NCI-H128 (cell line): Measurements from ENCODE around the gene TBC1D5.
"Not testable (repeated sequence)": the region's sequence is repeated elsewhere in the genome, so short reads cannot be mapped to it uniquely, and the experiment has no call there.

ENCODE experiments used
- DNase-seq: peaks from one replicate; lab custom pipeline; 2025; ENCODE audit not compliant: unreplicated experiment; lab: John Stamatoyannopoulos, UW

TBC1D5 gene

GRCh38 chr3:17422636-17423035 is 319.8 kb downstream of the TBC1D5 start:
- no peak for DNase-seq

DNA sequence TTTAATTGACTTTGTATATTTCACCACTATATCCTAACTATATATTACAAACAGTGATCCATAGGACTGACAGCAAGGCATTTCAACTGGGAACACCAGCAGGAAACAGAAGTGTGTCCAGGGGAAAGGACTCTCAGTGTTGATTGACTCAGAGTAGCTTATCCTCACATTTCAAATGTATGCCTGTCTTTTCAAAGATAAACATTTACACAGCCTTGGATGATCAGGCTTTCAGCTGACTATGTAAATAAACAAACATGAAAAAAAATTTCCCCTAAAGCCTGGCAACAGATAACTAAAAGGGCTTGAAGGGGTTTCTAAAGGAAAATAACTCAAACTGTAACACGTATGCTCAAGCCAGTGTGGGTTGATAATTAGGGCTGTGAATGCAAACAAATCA is 321.8 kb downstream of the TBC1D5 start:
- no peak for DNase-seq

DNA sequence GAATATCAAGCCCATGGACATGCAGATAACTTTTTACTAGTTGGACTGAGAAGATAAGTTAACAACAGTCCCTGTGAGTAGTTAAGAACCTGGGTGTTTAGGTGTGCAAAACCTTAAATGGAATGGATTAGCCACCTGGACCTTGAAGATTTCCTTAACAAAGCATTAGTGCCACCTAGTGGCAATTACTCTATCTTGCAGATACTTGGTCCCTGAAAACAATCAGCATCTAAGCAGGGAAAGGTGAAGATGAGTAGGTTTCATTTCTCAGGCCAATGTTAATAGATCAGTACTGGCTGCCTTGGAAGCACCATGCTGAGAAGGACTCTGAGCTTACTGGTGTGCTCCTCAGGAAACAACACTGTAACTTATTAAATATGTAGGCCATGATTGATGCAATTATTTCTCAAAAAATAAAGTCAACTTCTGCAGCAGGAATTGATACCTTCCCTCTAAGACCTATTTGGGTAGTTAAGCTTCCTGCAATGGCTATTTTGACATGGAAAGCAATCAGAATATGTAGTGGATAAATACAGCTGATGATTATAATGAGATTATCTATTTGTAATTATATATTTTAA is 329.4 kb downstream of the TBC1D5 start:
- no peak for DNase-seq

GRCh38 chr3:17411157-17411877 is 331.1 kb downstream of the TBC1D5 start:
- DNase-seq, result no peak

DNA sequence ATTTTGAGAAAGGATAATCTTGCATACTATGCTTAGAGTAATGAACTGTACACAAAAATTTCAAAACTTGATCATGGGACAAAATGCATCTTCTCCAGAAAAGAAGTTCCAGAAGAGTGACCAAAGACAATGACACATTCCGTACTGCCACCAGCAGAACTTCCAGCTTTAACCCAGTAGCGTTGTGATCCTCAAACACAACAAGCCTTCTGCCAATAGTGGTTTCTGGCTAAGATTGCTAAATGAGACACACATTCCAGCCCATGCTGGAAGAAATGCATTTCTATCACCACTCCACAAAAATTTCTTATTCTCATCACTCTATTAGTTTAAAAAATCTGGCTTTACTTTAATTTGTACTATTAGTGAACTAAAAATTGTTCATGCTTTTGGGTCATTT is 334.9 kb downstream of the TBC1D5 start:
- no peak for DNase-seq

GRCh38 chr3:17404548-17404947 is 337.9 kb downstream of the TBC1D5 start:
- DNase-seq, result no peak

DNA sequence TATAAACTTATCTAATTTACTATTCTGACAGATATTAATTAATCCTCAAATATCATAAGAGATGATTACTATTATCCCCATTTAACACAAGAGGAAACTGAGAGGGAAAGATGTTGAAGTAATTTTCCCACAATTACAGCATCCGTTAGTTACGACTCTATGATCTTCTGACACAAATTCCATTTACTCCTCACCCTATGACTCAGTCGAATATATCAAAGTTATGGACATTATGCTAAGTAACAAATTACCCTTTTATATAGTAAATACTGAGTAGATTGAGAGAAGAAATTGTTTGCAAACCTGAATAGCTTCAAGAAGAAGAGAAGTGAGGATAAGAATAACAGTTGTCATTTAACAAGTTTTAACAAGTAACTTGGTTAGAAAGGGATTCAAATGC is 340.0 kb downstream of the TBC1D5 start:
- no peak for DNase-seq

DNA sequence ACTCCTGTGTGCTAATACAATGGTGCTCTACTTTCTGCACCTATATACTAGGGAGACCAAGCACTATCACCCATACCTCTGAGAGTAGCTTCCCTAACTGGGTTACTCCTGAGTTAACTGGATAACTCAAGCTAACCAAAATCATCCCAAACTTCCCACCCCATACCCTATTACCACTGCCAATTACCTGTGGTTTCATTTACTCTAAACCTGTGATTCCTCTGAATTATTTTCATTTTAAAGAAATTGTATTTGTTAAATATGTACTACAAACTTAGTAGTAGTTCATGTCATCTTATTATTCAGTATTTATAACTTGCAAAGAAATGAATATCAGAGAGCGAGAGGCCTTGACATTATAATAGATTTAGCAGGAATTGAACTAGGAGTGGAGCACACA is 340.5 kb downstream of the TBC1D5 start:
- DNase-seq, result no peak

- DNase-seq, result no peak
Observed at GRCh38 chr3:17399586-17399985, 342.8 kb downstream of the TBC1D5 start.

DNA sequence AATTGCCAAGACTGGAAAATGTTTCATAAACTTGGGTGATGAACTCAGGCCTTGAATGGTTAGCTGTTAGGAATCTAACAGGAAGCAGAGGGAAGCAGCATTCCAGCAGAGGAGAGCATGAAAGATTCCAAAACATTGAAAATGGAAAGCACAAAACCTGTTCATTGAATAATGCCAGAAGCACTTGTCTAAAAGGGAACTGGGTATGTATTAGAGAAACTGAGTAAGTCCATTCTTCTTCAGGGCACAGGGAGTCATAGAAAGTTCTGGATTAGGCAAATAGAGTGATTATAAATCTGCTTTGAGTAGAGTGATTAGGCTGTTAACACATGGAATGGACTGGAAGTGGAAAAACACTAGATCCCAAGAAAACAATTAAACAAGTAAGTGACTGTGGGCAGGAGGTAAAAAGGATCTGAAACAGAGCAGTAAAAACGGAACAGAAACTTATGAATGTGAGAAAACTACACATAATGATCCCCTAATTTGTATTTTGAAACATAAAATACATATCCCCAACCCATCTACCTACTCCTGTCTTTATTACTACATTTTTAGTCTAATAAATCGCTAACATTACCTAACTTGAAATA is 343.4 kb downstream of the TBC1D5 start:
- no peak for DNase-seq

- no peak for DNase-seq
Observed at GRCh38 chr3:17396036-17396435, 346.4 kb downstream of the TBC1D5 start.

DNA sequence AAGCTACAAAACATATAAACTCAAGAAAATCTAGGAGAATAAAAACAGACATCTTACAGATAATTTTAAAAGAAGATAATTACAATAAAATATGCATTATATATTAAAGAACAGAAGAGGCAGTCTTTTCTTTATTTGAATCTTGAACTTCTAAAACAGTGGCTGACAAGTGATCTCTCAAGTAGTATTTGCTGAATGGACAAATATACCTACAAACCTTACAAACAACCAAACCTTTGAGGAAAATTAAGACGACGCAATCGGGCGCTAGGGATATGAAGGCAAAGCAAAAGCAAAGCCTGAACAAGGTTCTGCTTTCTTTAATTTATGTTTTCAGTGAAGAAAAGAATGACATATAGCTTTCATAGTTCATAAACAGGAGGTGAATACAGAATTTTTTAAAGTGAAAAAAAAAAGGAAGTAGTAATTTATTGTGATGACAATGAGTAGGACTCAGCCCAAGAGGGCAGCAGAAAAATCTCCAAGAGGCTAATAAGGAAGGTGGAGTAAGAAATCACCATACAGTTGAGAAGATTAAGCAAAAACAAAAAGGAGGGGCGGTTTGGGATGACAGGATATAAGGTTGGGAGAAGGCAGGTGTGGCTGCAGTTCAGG is 347.8 kb downstream of the TBC1D5 start:
- no peak for DNase-seq

- DNase-seq, result not testable (repeated sequence)
Observed at GRCh38 chr3:17392516-17392915, 349.9 kb downstream of the TBC1D5 start.

DNA sequence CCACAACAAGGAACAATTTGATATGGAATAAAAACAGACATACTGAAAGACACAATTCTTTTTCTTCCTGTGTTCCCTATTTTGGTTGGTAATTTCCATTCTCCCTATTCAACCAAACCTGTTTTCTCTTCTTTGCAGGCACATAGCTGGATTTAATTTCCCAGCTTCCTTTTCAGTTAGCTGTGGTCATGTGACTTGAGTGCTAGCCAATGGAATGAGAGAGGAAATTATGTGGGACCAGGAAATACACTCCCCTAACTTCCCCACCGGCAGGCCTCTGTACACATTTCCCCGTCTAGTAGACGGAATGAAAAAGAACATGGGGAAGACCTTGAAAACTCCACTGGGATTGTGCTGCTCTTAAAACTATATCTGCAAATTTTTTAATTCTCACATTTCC is 351.6 kb downstream of the TBC1D5 start:
- no peak for DNase-seq

GRCh38 chr3:17387108-17387507 is 355.3 kb downstream of the TBC1D5 start:
- no peak for DNase-seq

DNA sequence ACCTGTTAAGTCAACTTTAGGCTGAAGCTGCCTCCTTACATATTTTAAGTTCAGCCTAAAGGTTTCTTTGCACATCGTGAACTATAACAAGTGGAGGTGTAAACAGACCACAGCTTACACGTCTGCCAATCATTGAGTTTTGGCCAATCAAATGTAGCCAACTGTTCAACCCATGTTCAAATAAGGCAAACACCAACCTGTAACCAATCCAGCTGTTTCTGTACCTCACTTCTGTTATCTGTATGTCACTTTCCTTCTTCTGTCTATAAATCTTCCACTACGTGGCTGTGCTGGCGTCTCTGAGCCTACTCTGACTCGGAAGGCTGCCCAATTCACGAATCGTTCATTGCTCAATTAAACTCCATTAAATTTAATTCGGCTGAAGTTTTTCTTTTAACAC is 356.0 kb downstream of the TBC1D5 start:
- DNase-seq, result no peak

DNA sequence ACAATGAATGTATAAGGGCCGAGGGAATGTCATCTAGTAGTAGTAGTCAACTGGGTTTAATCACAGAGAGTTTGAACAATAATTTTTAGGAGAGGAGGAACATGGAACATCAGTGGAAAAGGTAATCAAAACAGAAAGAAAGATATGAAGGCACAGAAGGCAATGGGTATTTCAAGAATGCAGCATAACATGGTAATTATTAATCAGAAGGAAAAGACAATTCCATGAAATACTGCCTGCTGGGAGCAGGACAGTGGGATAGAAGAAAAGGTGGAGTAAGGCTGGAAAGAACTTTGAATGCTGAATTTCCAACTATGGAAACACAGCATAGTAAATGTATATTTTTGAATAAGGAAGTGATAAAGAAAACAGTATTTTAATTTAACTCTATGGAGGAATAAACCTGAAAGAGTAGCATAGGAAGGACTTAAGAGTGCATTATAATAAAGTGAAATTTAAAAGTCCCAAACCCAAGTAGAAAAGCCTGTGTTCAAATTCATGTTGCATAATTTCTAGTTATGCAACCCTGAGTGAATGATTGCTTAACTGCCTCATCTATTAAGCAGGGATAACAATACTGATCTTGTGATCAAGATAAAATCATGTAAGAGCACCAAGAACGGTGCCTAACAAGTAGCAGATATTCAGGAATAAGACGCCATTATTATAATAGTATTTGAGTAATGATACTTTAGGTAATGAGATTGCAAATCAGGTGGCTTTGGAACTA is 357.7 kb downstream of the TBC1D5 start:
- no peak for DNase-seq

DNA sequence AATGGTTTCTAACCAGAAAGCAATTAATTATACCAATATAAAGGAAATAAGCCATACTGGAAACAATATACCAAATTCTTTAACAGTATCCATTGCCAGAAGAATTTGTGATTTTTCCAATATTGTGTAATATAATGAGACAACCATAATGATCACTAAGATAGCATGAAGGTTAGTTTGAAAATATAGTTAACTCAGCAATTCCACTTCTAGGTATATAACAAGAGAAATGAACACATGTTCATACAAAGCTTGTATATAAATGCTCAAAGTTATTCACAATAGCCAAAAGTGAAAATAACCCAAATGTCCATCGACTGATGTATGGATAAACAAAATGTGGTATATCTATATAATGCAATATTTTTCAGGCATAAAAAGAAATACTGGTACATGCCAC is 369.1 kb downstream of the TBC1D5 start:
- DNase-seq, result no peak

DNA sequence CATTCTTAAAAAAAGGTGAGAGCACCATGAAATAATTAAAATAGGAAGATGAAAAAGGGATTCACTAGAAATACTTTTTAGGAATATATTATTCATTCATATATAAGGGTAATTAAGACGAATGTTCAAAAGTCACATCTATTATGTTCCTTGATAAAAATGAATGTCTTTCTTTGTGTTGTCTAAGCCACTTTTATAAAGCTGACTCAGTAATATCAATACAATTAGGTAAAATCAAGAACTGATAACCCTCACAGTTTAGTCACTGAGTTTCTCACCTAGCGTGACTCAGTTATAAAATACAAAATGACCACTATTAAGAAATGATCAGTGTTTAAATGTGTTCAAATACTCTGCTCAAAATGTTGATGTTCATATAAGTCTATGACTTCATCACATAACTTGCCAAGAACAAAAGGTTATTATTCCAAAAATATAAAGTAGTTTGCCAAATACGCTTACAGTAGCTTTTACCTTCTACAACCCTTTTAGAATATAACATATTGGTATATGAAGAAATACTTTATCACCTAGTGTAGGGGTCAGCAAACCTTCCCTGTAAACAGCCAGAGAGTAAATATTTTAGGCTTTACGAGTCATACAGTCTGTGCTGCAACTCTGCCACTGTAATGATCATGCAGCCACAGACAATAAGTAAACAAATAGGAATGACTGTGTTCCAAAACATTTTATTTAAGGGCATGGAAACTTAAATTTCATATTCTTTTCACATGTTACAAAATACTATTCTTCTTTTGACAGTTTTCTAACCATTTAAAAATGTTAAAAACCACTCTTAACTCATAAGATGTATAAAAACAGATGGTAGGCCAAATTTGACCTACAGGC is 369.8 kb downstream of the TBC1D5 start:
- no peak for DNase-seq

- no peak for DNase-seq
Observed at GRCh38 chr3:17369973-17370372, 372.5 kb downstream of the TBC1D5 start.

GRCh38 chr3:17367171-17367570 is 375.3 kb downstream of the TBC1D5 start:
- DNase-seq, result no peak
